ENCODE measurements around the gene PXMP2.
"Not testable (repeated sequence)": the region's sequence is repeated elsewhere in the genome, so short reads cannot be mapped to it uniquely, and the experiment has no call there.

Gene PXMP2

DNA sequence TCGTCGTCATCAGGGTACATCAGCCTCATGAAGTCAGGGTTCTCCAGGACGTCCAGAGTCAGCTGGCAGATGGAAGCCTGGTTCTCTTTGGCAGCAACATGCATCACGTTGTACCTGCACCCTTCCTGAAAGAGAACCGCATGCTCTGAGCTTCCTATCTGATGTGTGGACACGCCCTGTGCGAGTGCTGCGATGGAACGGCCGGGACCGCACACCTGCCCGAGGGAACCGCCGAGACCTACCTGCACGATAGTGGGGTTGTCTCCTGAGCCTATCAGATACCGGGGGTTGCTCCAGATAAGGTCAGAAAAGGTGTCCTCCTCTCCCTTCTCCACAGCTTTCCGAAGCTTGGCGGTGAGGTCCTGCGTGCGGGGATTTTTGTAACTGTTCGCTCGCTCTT lies 60.5 kb downstream of the PXMP2 start:
- H4K91ac ChIP-seq (ENCODE audit: low read depth, low read length): no peak overlapping the region
- H4K8ac ChIP-seq (ENCODE audit: low read depth, low read length): no peak overlapping the region
- no peak overlapping the region for H3K14ac ChIP-seq (ENCODE audit: low read length)
- H2BK12ac ChIP-seq (ENCODE audit: low read length): no peak overlapping the region
- no peaks in the 10 kb centered on the region for H3K27me3 ChIP-seq (ENCODE audit: insufficient read depth, low read length)
- H2BK120ac ChIP-seq (ENCODE audit: insufficient read depth, low read length, poor library complexity): no peak overlapping the region
- DNase-seq: no peak
- no peak overlapping the region for H2AFZ ChIP-seq (ENCODE audit: insufficient read depth, low read length, poor library complexity)
- no peaks in the 10 kb centered on the region for H3K79me1 ChIP-seq (ENCODE audit: low read length)
- no peak overlapping the region for H2AK5ac ChIP-seq (ENCODE audit: low read length)
- no peak overlapping the region for H3K4ac ChIP-seq (ENCODE audit: low read depth, low read length)
- H3K4me2 ChIP-seq (ENCODE audit: low read length): no peak overlapping the region
- H3K79me2 ChIP-seq (ENCODE audit: control insufficient read depth, insufficient read depth, low read length, poor library complexity): no peaks in the 10 kb centered on the region
- H3K27ac ChIP-seq (ENCODE audit: low read depth, low read length): no peak overlapping the region
- no CpG with 5 or more reads among the region's 22 CpGs for WGBS (ENCODE audit: extremely low coverage, insufficient coverage, insufficient read length)
- peaks cover 2% of the 10 kb centered on the region for H3K9me3 ChIP-seq (ENCODE audit: insufficient read depth, low read depth, low read length)
- H2BK5ac ChIP-seq (ENCODE audit: low read depth, low read length, poor library complexity): no peak overlapping the region
- H3K4me3 ChIP-seq (ENCODE audit: low read depth, low read length): no peak overlapping the region
- no peak overlapping the region for H4K12ac ChIP-seq (ENCODE audit: low read depth, low read length)
- H3K4me1 ChIP-seq (ENCODE audit: control insufficient read depth in 1 of 2, insufficient read depth in 2 of 2, low read length in 2 of 2): no peaks in the 10 kb centered on the region
- no peak overlapping the region for H3K9ac ChIP-seq (ENCODE audit: low read length)
- no peak overlapping the region for H3K23ac ChIP-seq (ENCODE audit: low read length)
- H3K18ac ChIP-seq (ENCODE audit: low read length): no peak overlapping the region
- peaks cover 76 to 82% of the 10 kb centered on the region in 2 experiments for H3K36me3 ChIP-seq (ENCODE audit: control insufficient read depth in 1 of 2, insufficient read depth in 2 of 2, low read length in 2 of 2)

GRCh38 chr12:132748319-132748718 lies 60.9 kb downstream of the PXMP2 start:
- H2AK5ac ChIP-seq (ENCODE audit: low read length): no peak overlapping the region
- DNase-seq: no peak
- H3K9ac ChIP-seq (ENCODE audit: low read length): no peak overlapping the region
- H3K23ac ChIP-seq (ENCODE audit: low read length): no peak overlapping the region
- H3K27me3 ChIP-seq (ENCODE audit: insufficient read depth, low read length): no peaks in the 10 kb centered on the region
- no peak overlapping the region for H2BK12ac ChIP-seq (ENCODE audit: low read length)
- H3K27ac ChIP-seq (ENCODE audit: low read depth, low read length): no peak overlapping the region
- H3K4me3 ChIP-seq (ENCODE audit: low read depth, low read length): no peak overlapping the region
- no peaks in the 10 kb centered on the region for H3K4me1 ChIP-seq (ENCODE audit: control insufficient read depth in 1 of 2, insufficient read depth in 2 of 2, low read length in 2 of 2)
- H2BK120ac ChIP-seq (ENCODE audit: insufficient read depth, low read length, poor library complexity): no peak overlapping the region
- H3K36me3 ChIP-seq (ENCODE audit: control insufficient read depth in 1 of 2, insufficient read depth in 2 of 2, low read length in 2 of 2): peaks cover 80 to 83% of the 10 kb centered on the region in 2 experiments
- H3K79me1 ChIP-seq (ENCODE audit: low read length): no peaks in the 10 kb centered on the region
- no peak overlapping the region for H3K18ac ChIP-seq (ENCODE audit: low read length)
- H3K79me2 ChIP-seq (ENCODE audit: control insufficient read depth, insufficient read depth, low read length, poor library complexity): peaks cover 1% of the 10 kb centered on the region
- no peak overlapping the region for H2AFZ ChIP-seq (ENCODE audit: insufficient read depth, low read length, poor library complexity)
- no peak overlapping the region for H3K14ac ChIP-seq (ENCODE audit: low read length)
- H2BK5ac ChIP-seq (ENCODE audit: low read depth, low read length, poor library complexity): no peak overlapping the region
- H4K8ac ChIP-seq (ENCODE audit: low read depth, low read length): no peak overlapping the region
- no peak overlapping the region for H4K12ac ChIP-seq (ENCODE audit: low read depth, low read length)
- WGBS (ENCODE audit: extremely low coverage, insufficient coverage, insufficient read length): no CpG with 5 or more reads among the region's 10 CpGs
- H3K4ac ChIP-seq (ENCODE audit: low read depth, low read length): peak overlapping the region; percentile 24
- H3K4me2 ChIP-seq (ENCODE audit: low read length): no peak overlapping the region
- H3K9me3 ChIP-seq (ENCODE audit: insufficient read depth, low read depth, low read length): peaks cover 2% of the 10 kb centered on the region
- H4K91ac ChIP-seq (ENCODE audit: low read depth, low read length): no peak overlapping the region

DNA sequence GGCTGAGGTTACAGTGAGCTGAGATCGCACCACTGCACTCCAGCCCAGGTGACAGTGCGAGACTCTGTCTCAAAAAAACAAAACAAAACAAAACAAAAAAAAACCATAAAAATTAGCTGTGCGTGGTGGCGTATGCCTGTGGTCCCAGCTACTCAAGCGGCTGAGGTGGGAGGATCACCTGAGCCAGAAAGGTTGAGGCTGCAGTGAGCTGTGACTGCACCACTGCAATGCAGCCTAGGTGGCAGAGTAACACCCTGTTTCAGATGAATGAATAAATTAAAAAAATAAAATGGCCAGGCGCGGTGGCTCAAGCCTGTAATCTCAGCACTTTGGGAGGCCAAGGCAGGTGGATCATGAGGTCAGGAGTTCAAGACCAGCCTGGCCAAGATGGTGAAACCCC lies 66.3 kb downstream of the PXMP2 start:
- WGBS (ENCODE audit: extremely low coverage, insufficient coverage, insufficient read length): no CpG with 5 or more reads among the region's 7 CpGs
- not testable (repeated sequence) for DNase-seq; H3K27me3 ChIP-seq (ENCODE audit: insufficient read depth, low read length); H2AFZ ChIP-seq (ENCODE audit: insufficient read depth, low read length, poor library complexity); H3K9me3 ChIP-seq (ENCODE audit: insufficient read depth, low read depth, low read length); H4K12ac ChIP-seq (ENCODE audit: low read depth, low read length); H2BK120ac ChIP-seq (ENCODE audit: insufficient read depth, low read length, poor library complexity); H2BK12ac ChIP-seq (ENCODE audit: low read length); H3K79me1 ChIP-seq (ENCODE audit: low read length); H3K27ac ChIP-seq (ENCODE audit: low read depth, low read length); H2AK5ac ChIP-seq (ENCODE audit: low read length); H3K4ac ChIP-seq (ENCODE audit: low read depth, low read length); H4K91ac ChIP-seq (ENCODE audit: low read depth, low read length); H3K4me2 ChIP-seq (ENCODE audit: low read length); H3K9ac ChIP-seq (ENCODE audit: low read length); H3K18ac ChIP-seq (ENCODE audit: low read length); H2BK5ac ChIP-seq (ENCODE audit: low read depth, low read length, poor library complexity); H3K4me1 ChIP-seq (ENCODE audit: control insufficient read depth in 1 of 2, insufficient read depth in 2 of 2, low read length in 2 of 2); H3K14ac ChIP-seq (ENCODE audit: low read length); H3K23ac ChIP-seq (ENCODE audit: low read length); H4K8ac ChIP-seq (ENCODE audit: low read depth, low read length); H3K4me3 ChIP-seq (ENCODE audit: low read depth, low read length)
- Histone ChIP-seq H3K79me2 (ENCODE audit: control insufficient read depth, insufficient read depth, low read length, poor library complexity) (peaks cover 17% of the 10 kb centered on the region), H3K36me3 (ENCODE audit: control insufficient read depth in 1 of 2, insufficient read depth in 2 of 2, low read length in 2 of 2) (peaks cover 57 to 64% of the 10 kb centered on the region in 2 experiments)

DNA sequence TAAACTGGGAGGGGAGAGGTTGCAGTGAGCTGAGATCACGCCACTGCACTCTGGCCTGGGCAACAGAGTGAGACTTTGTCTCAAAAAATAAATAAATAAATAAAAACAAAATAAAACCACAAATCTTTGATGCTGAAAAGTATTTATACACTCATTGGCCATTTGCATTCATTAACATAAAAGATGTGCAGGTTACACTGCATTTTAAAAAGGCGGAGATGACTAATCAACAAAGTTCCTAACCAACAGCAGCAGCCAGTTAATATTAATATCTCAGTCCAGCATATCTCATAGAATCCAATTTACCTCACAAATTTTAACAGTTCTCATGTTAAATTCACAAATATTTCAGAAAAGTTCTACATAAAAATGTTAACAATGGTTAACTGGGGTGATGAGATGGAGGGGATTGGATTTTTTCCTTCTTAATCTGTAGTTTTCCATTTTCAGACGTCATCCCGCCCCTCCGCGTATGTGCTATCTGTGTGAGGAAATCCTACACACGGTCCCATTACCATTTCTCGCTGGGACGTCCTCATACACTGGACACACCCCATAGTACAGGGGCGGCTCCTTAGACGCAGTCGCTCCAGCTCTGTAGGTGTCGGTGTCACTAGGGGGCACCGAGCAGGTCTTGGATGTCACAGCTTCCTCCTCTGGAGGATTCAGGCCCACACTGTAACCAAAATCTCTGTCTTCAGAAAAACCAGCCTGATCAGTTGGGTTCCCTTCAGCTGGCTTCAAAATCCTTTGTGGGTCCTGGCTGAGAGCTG lies 67.0 kb downstream of the PXMP2 start:
- Histone ChIP-seq H2BK12ac (ENCODE audit: low read length) (no peak overlapping the region), H3K79me2 (ENCODE audit: control insufficient read depth, insufficient read depth, low read length, poor library complexity) (peaks cover 20% of the 10 kb centered on the region), H3K14ac (ENCODE audit: low read length) (no peak overlapping the region), H2BK5ac (ENCODE audit: low read depth, low read length, poor library complexity) (no peak overlapping the region), H3K4me2 (ENCODE audit: low read length) (no peak overlapping the region), H3K27me3 (ENCODE audit: insufficient read depth, low read length) (no peaks in the 10 kb centered on the region), H3K9me3 (ENCODE audit: insufficient read depth, low read depth, low read length) (no peaks in the 10 kb centered on the region), H4K12ac (ENCODE audit: low read depth, low read length) (no peak overlapping the region), H3K23ac (ENCODE audit: low read length) (no peak overlapping the region), H2AK5ac (ENCODE audit: low read length) (no peak overlapping the region), H3K4ac (ENCODE audit: low read depth, low read length) (peak overlapping the region; percentile 77), H3K36me3 (ENCODE audit: control insufficient read depth in 1 of 2, insufficient read depth in 2 of 2, low read length in 2 of 2) (peaks cover 55 to 60% of the 10 kb centered on the region in 2 experiments), H3K79me1 (ENCODE audit: low read length) (no peaks in the 10 kb centered on the region), H2BK120ac (ENCODE audit: insufficient read depth, low read length, poor library complexity) (no peak overlapping the region), H3K4me3 (ENCODE audit: low read depth, low read length) (no peak overlapping the region), H3K27ac (ENCODE audit: low read depth, low read length) (no peak overlapping the region), H3K4me1 (ENCODE audit: control insufficient read depth in 1 of 2, insufficient read depth in 2 of 2, low read length in 2 of 2) (no peaks in the 10 kb centered on the region), H3K18ac (ENCODE audit: low read length) (peak overlapping the region; percentile 77), H3K9ac (ENCODE audit: low read length) (no peak overlapping the region), H4K91ac (ENCODE audit: low read depth, low read length) (no peak overlapping the region), H2AFZ (ENCODE audit: insufficient read depth, low read length, poor library complexity) (no peak overlapping the region), H4K8ac (ENCODE audit: low read depth, low read length) (no peak overlapping the region)
- no CpG with 5 or more reads among the region's 14 CpGs for WGBS (ENCODE audit: extremely low coverage, insufficient coverage, insufficient read length)
- no peak for DNase-seq

Data from trophoblast cell (in vitro differentiated cells and primary cell).